B cell (primary cell): ENCODE measurements around the gene MAIP1. TPM values are rescaled to one million over a fixed set of nuclear protein-coding genes. Genes with fewer than 3 reads are reported as not detected.

Experiments
- ATAC-seq: fragments of 200-7000 bp; cut with Tn5 transposase; one replicate; pipeline ENCODE4 v1.10.0; 2021; ENCODE audit warnings: low read depth, mild to moderate bottlenecking, moderate number of reproducible peaks, moderate library complexity
- CTCF ChIA-PET: fragments of 350-600 bp; sonication (Branson Sonifier 250); formaldehyde crosslinking; loops from one replicate; lab custom pipeline; 2021; ENCODE audit warnings: antibody characterized with exemption, inconsistent platforms; lab: Charles Lee
- POLR2A ChIA-PET: fragments of 350-600 bp; sonication (Branson Sonifier 250); formaldehyde crosslinking; loops from one replicate; lab custom pipeline; 2021; ENCODE audit warnings: antibody characterized with exemption; lab: Charles Lee
- DNase-seq: peaks from one replicate; pipeline ENCODE4 v3.0.0; 2013
- H2AFZ ChIP-seq: 2 replicates; pipeline ENCODE4 v1.6.1; 2012; ENCODE audit warnings: mild to moderate bottlenecking, low read depth, low read length; ENCODE audit not compliant: insufficient read depth, poor library complexity, severe bottlenecking
- H3K27ac ChIP-seq, 2 donors: 1 replicate in 1 of 2; 2 replicates in 1 of 2; pipeline ENCODE4 v1.5.1; 2012 to 2013; ENCODE audit warnings: low read length in 2 of 2, mild to moderate bottlenecking in 2 of 2, moderate library complexity in 1 of 2
- H3K27me3 ChIP-seq, 4 experiments: fragments of 200-600 bp in 1 of 4; sonication (generic) in 1 of 4; replicated peaks in 1 of 4; 1 replicate in 2 of 4; 2 replicates in 2 of 4; pipeline versions ENCODE4 v1.6.1 to v1.7.0; 2013 to 2016; ENCODE audit warnings: low read length in 3 of 4, mild to moderate bottlenecking in 2 of 4, mixed read lengths in 1 of 4, moderate library complexity in 1 of 4; ENCODE audit not compliant: insufficient read depth in 4 of 4, control insufficient read depth in 3 of 4; ENCODE audit errors: control extremely low read depth in 1 of 4
- H3K36me3 ChIP-seq, 2 experiments: replicated peaks in 1 of 2; 1 replicate in 1 of 2; 2 replicates in 1 of 2; pipeline versions ENCODE4 v1.6.1 to v1.7.1; 2013; ENCODE audit warnings: low read length in 1 of 2; ENCODE audit not compliant: insufficient read depth in 2 of 2, control insufficient read depth in 1 of 2; ENCODE audit errors: control extremely low read depth in 1 of 2, extremely low read depth in 1 of 2
- H3K4me1 ChIP-seq, 2 donors: fragments of 200-600 bp in 1 of 2; sonication (generic) in 1 of 2; 1 replicate in 1 of 2; 2 replicates in 1 of 2; pipeline versions ENCODE4 v1.5.1 to v1.6.1; 2013 to 2017; ENCODE audit warnings: low read length in 2 of 2; ENCODE audit not compliant: control insufficient read depth in 2 of 2, insufficient read depth in 2 of 2
- H3K4me2 ChIP-seq: replicated peaks from 2 replicates; pipeline ENCODE3; 2012; ENCODE audit warnings: mild to moderate bottlenecking, low read depth, low read length; ENCODE audit not compliant: poor library complexity, severe bottlenecking
- H3K4me3 ChIP-seq, 5 experiments: fragments of 200-600 bp in 1 of 5; sonication (generic) in 1 of 5; 1 replicate in 3 of 5; 2 replicates in 2 of 5; pipeline versions ENCODE4 v1.5.1 to v1.7.0; 2011 to 2016; ENCODE audit warnings: low read length in 4 of 5, mild to moderate bottlenecking in 4 of 5, low read depth in 2 of 5, control low read depth in 1 of 5, moderate library complexity in 1 of 5; ENCODE audit not compliant: insufficient read depth in 1 of 5; ENCODE audit errors: control extremely low read depth in 1 of 5, extremely low read depth in 1 of 5
- H3K79me2 ChIP-seq: fragments of 200-600 bp; sonication (generic); one replicate; pipeline ENCODE4 v1.6.0; 2016; ENCODE audit warnings: low read length; ENCODE audit not compliant: control insufficient read depth, insufficient read depth
- H3K9ac ChIP-seq: fragments of 200-600 bp; sonication (generic); 2 replicates; pipeline ENCODE4 v1.6.1; 2017; ENCODE audit warnings: mild to moderate bottlenecking, low read length, moderate library complexity
- H3K9me3 ChIP-seq, 3 donors: one replicate each; pipeline versions ENCODE4 v1.6.1 to v1.7.1; 2013; ENCODE audit warnings: low read length in 2 of 3; ENCODE audit not compliant: control insufficient read depth in 2 of 3, insufficient read depth in 1 of 3; ENCODE audit errors: control extremely low read depth in 1 of 3
- H4K20me1 ChIP-seq: 2 replicates; pipeline ENCODE4 v1.6.0; 2012; ENCODE audit warnings: mild to moderate bottlenecking, low read length; ENCODE audit not compliant: insufficient read depth, control insufficient read depth, poor library complexity, severe bottlenecking
- H3K27ac Mint-ChIP-seq: one replicate; pipeline ENCODE4 v1.8.0; 2021; ENCODE audit warnings: mixed read lengths
- H3K27me3 Mint-ChIP-seq: one replicate; pipeline ENCODE4 v1.8.0; 2021; ENCODE audit warnings: mixed read lengths
- H3K4me1 Mint-ChIP-seq: one replicate; pipeline ENCODE4 v1.8.0; 2021; ENCODE audit warnings: mixed read lengths
- H3K4me3 Mint-ChIP-seq: one replicate; pipeline ENCODE4 v1.8.0; 2021; ENCODE audit warnings: mixed read lengths
- H3K9me3 Mint-ChIP-seq: one replicate; pipeline ENCODE4 v1.8.0; 2022; ENCODE audit warnings: mixed read lengths; ENCODE audit not compliant: insufficient read depth
- EZH2 ChIP-seq: IDR thresholded peaks from 2 replicates; pipeline ENCODE4 v1.6.1; 2012; ENCODE audit warnings: borderline replicate concordance, low read depth, mild to moderate bottlenecking, moderate library complexity, low read length; ENCODE audit not compliant: insufficient read depth, poor library complexity, severe bottlenecking
- WGBS: methylation state at CpG from one replicate; pipeline ENCODE4 v1.1.5; 2013; ENCODE audit warnings: missing lambda C conversion rate; ENCODE audit not compliant: insufficient coverage; 5-methylcytosine and 5-hydroxymethylcytosine counted together
- intact Hi-C: fragments of 100-400 bp; cut with micrococcal nuclease; formaldehyde crosslinking; loops from one replicate; pipeline ENCODE4 v1.10.0; 2022
- polyA plus RNA-seq: library from polyadenylated mRNA; depleted of rRNA; stranded (reverse); fragments of >200 nt; gene quantifications from 2 replicates; pipeline ENCODE4 v1.2.3, GENCODE V29; 2012
- total RNA-seq, 2 donors: library from RNA; stranded (reverse); fragments of 120-200 nt in 1 of 2; gene quantifications; 1 replicate in 1 of 2; 2 replicates in 1 of 2; pipeline versions ENCODE4 v1.2.3 to v1.2.4, GENCODE V29; 2013 to 2022
- TF ChIP-seq, protein P1 (sequence below): fragments of 200-600 bp; IDR thresholded peaks from one replicate; pipeline ENCODE4 v1.8.0; 2022; ENCODE audit warnings: antibody characterized with exemption, mild to moderate bottlenecking

MAIP1 gene
- total and polyA plus RNA-seq, 2 donors (not counting 1 experiment from before 2014, with no cell fraction given) = 14.4 to 15.8 TPM

GRCh38 chr2:200012401-200012800, 57.0 kb downstream of the MAIP1 start:
- CTCF ChIA-PET = no interaction called here
- Histone ChIP-seq H3K27ac (no peak overlapping the region), H3K79me2 (no peaks in the 10 kb centered on the region), H4K20me1 (no peaks in the 10 kb centered on the region), H3K36me3 (no peaks in the 10 kb centered on the region), H3K4me2 (no peak overlapping the region), H3K4me1 (no peaks in the 10 kb centered on the region), H2AFZ (no peak overlapping the region), H3K4me3 (no peak overlapping the region), H3K9me3 (peaks cover 0 to 2% (median 0%) of the 10 kb centered on the region in 3 donors), H3K27me3 (no peaks in the 10 kb centered on the region), H3K9ac (no peak overlapping the region)
- H3K4me1 Mint-ChIP-seq = no peaks in the 10 kb centered on the region
- H3K4me3 Mint-ChIP-seq = no peak overlapping the region
- H3K27ac Mint-ChIP-seq = no peak overlapping the region
- no peak for DNase-seq
- POLR2A ChIA-PET = no interaction called here
- intact Hi-C loops = no loop called here
- H3K9me3 Mint-ChIP-seq = no peaks in the 10 kb centered on the region
- H3K27me3 Mint-ChIP-seq = peaks cover 10% of the 10 kb centered on the region
- WGBS = no CpG with 5 or more reads among the region's 1 CpG
- TF ChIP-seq, protein P1, sequence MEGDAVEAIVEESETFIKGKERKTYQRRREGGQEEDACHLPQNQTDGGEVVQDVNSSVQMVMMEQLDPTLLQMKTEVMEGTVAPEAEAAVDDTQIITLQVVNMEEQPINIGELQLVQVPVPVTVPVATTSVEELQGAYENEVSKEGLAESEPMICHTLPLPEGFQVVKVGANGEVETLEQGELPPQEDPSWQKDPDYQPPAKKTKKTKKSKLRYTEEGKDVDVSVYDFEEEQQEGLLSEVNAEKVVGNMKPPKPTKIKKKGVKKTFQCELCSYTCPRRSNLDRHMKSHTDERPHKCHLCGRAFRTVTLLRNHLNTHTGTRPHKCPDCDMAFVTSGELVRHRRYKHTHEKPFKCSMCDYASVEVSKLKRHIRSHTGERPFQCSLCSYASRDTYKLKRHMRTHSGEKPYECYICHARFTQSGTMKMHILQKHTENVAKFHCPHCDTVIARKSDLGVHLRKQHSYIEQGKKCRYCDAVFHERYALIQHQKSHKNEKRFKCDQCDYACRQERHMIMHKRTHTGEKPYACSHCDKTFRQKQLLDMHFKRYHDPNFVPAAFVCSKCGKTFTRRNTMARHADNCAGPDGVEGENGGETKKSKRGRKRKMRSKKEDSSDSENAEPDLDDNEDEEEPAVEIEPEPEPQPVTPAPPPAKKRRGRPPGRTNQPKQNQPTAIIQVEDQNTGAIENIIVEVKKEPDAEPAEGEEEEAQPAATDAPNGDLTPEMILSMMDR = no peak
- TF ChIP-seq EZH2 = no peak
- ATAC-seq = no peak

Other genes with a start within 250 kb of the MAIP1 start
- gene FTCDNL1, start 104.4 kb upstream of the MAIP1 start, total RNA-seq = 1.6 and 1.9 TPM in 2 replicates
- gene FTCDNL1, start 104.4 kb upstream of the MAIP1 start, polyA plus RNA-seq = 0.55 and 1.7 TPM in 2 replicates
- gene C2orf69, start 44.3 kb upstream of the MAIP1 start, total RNA-seq = 12.8 and 12.9 TPM in 2 replicates
- 3.7 and 9.1 TPM in 2 replicates for gene C2orf69, start 44.3 kb upstream of the MAIP1 start, polyA plus RNA-seq
- 15.0 and 15.4 TPM in 2 replicates for gene TYW5, start 91 bp upstream of the MAIP1 start, total RNA-seq
- gene TYW5, start 91 bp upstream of the MAIP1 start, polyA plus RNA-seq = 4.5 and 6.5 TPM in 2 replicates